Measurements from ENCODE around the gene KHDRBS2.

GRCh38 chr6:61679625-61680024, 606.4 kb downstream of the KHDRBS2 start:
- TF ChIP-seq FOXP4 (CRISPR knock-in tag; IDR thresholded peaks at IDR 0.05), result no peak
- no peak for TF ChIP-seq CTCF (IDR thresholded peaks at IDR 0.05)
- TF ChIP-seq CREB1 (CRISPR knock-in tag; IDR thresholded peaks at IDR 0.05), result no peak
- no peak for TF ChIP-seq ESRRA (CRISPR knock-in tag; IDR thresholded peaks at IDR 0.05; ENCODE audit: borderline replicate concordance)
- no peak for TF ChIP-seq FOXJ3 (CRISPR knock-in tag; IDR thresholded peaks at IDR 0.05; ENCODE audit: borderline replicate concordance)
- no peak for TF ChIP-seq ZSCAN18 (CRISPR knock-in tag; IDR thresholded peaks at IDR 0.05)
- TF ChIP-seq RELA (CRISPR knock-in tag; IDR thresholded peaks at IDR 0.05; ENCODE audit: borderline replicate concordance), result no peak
- no peak for TF ChIP-seq USF1 (CRISPR knock-in tag; IDR thresholded peaks at IDR 0.05)
- no peak for TF ChIP-seq ZBTB21 (CRISPR knock-in tag; IDR thresholded peaks at IDR 0.05; ENCODE audit: borderline replicate concordance)
- TF ChIP-seq EMX1 (CRISPR knock-in tag; IDR thresholded peaks at IDR 0.05), result no peak
